Amygdala (tissue), 56 donors: Measurements from ENCODE around the gene ACTG1.

Experiments
- DNase-seq, 56 donors: peaks; one replicate each; lab custom pipeline; 2025; lab: John Stamatoyannopoulos, UW

Gene ACTG1

DNA sequence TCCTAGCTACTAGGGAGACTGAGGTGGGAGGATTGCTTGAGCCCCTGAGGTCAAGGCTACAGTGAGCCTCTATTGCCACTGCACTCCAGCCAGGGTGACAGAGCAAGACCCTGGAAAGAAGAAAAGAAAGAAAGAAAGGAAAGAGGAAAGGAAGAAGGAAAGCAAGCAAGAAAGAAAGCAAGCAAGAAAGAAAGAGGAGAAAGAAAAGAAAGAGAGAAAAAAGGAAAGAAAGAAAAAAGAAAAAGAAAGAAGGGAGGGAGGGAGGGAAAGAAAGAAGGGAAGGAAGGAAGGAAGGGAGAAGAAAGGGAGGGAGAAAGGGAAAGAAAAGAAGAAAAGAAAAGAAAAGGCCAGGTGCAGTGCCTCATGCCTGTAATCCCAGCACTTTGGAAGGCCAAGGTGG lies 9.0 kb downstream of the ACTG1 start:
- no peak for DNase-seq

DNA sequence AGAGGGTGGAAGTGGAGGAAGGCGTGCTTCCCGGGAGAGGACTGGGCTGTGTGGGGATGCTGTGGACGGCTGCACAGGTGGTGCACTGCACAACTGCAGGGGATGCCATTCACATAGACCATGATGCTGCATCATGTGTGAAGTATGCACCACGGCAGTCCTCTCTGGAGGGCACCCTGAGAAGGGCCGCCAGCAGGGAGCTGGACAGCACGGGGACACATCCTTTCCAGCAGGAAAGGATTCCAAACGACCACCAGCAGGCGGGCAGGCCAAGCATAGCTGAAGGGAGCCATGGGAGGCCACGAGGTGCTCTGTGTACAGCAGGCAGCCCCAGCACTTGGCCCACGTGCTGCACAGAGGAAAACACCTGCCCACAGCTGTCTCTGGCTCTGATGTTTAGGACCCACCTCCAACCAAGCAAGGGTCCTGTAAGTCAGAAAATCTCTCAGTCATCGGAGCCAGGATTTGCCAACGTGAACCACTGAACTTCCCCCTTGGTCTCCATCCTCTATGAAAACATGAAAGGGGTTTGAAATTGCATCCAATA lies 10.1 kb downstream of the ACTG1 start:
- DNase-seq, result no peak

DNA sequence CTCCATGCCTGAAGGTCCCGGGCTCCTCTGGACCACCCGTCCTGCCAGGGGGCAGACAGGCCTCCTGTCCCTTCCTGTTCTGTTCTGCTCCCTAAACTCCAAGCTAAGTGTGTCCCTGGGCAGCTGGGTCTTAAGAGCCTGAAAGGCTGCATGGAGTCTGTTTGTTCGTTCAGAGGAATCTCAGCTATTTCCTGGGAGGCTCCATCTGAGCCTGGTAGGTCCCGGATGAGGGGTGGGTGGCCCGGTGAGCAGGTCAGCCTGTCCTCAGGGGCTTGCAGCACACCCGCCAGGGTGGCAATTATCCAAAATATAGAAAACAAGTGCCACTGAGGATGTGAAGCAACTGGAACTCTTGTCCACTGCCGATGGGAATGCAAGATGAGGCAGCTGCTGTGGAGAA lies 12.6 kb downstream of the ACTG1 start:
- DNase-seq, result no peak

DNA sequence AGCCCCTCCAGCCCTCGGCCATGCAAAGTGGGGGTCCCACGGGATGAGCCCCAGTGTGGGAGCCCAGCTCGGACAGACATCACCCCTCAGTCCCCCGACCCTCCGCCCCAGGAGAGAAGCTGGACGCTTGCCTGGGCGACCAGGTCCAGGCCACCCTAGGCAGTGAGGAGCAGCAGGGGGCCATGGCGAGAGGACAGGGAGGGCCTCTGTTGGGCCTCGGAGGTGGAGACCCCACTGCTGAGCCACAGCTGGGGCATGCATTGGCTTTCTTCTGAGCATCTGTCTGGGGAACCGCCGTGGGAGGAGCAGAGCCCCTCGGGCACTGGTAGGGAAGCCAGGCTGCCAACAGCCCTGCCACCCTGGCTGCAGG lies 13.0 kb downstream of the ACTG1 start:
- DNase-seq, result no peak

DNA sequence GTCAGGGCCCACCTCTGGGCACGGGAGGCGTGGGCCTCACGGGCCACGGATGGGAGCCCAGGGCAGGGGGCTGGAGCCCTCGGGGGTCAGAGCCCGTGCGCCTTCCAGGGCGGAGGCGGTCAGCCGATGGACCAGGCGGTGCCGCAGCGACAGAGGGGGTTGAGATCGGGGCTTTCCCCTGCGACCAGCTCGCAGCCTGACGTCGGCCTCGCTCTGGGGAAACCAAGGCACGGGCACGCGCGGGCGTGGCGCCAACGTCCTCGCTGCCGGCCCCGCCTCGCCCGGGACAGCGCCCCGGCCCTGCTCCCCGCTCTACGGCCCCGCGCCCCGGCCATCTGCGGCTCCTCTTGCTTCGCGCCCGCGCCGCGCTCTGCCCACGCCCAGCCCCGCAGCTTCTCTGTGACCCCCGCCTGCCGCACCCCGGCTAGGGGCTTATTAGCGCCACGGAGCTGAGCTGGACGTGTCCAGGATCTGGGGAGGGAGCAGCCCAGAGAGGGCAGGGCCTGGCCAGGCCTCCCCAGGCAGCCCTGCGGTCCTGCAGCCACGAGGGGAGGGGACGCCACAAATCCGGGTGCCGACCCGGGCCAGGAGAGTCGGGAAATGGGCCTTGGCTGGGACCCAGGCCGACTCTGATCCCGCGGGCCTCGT lies 13.5 kb downstream of the ACTG1 start:
- DNase-seq, result no peak

DNA sequence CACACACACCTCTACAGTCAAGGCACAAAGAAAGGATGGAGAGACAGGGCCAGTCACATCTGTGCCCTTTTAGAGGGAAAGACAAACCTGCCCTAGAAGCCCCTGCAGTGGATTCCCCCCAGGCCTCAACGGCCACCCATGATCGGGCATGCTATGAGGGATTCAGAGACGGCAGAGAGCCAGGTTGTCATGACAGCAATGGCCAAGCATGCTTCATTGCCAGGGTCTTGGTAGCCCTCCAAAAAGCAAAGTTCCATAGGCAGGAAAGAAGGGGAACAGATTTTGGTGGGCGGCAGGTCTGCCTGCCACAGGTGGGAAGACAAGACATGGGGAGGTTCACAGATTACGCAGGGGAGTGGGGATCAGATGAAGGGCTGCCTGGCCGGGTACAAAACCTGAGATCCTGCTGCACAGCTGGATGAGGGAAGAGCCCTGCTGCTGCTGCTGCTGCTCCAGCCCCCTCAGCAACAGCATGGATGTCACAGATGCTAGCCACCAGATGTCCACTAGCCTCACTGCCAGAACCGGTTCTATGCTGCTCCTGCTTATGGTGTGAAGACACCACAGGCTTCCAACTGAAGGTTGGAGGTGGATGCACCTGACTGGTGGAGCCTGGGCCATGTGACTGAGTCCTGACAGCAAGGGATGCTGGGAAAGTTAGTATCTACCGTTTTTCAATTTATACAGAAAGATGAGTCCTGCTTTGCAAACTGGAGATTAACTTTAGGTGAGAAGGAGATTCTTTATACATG lies 17.8 kb downstream of the ACTG1 start:
- peak in 16 of 56 donors; percentile 24 to 73 (median 38) for DNase-seq

DNA sequence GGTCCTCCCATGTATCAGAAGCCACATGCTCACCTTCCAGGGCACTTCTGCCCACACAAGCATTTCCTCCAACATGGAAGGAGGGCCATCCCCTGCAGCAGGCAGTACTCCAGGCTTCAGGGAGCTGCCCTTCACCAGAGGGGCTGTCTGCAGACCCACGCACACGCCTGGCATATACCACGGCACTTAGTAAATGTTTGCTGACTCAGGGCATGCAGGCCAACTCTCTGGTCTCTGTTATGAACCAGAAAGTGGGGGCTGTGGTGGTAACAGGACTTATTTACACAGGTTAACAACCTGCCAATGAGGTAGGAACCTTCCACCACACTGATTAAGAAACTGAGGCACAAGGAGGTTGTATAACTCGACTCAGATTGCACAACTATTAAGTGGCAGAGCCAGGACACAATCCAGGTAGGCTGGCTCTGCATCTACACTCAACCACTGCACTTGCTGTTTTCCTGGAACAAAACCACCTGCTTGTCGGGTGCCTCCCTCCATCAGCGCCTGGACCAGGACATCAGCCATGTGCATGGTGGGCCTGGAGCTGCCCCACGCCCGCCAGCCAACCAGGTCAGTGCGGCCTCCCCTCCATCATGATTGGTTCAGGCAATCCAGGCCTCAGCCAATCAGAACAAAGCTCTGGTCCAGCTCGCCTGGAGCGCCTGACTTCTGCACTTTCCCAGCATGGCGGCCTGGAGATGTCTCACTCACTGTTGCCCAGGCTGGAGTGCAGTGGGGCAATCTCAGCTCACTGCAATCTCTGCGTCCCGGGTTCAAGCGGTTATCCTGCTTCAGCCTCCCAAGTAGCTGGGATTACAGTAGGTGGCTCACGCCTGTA lies 19.2 kb downstream of the ACTG1 start:
- DNase-seq, result no peak

DNA sequence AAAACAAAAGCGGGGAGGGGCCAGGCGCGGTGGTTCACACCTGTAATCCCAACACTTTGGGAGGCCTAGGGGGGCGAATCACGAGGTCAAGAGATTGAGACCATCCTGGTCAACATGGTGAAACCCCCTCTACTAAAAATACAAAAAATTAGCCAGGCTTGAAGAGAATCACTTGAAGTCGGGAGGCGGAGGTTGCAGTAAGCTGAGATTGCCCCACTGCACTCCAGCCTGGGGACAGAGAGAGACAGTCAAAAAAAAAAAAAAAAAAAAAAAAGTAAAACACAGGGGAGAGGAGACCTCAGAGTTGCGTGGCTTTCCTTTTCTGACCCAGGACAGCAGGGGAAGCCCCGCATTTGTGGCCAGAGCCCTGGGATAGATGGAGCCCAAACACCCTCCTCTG lies 19.9 kb downstream of the ACTG1 start:
- DNase-seq, result no peak

DNA sequence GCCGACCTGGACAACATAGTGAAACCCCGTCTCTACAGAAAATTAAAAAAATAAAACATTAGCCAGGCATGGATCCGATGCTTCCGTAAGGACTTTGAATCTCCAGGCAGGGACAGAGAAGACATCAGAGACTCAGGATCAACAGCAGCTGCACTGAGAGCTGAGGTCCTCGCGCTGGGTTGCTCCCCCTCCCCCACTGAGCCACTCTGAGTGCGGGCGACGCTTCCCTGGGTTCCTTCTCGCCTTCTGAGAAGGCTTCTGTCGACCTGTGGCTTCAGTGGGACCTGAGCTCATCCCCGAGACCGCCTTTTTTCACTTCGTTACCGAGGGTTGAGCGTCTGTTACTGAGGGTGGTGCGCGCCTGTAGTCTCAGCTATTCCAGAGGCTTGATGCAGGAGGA lies 20.4 kb downstream of the ACTG1 start:
- DNase-seq, result no peak

DNA sequence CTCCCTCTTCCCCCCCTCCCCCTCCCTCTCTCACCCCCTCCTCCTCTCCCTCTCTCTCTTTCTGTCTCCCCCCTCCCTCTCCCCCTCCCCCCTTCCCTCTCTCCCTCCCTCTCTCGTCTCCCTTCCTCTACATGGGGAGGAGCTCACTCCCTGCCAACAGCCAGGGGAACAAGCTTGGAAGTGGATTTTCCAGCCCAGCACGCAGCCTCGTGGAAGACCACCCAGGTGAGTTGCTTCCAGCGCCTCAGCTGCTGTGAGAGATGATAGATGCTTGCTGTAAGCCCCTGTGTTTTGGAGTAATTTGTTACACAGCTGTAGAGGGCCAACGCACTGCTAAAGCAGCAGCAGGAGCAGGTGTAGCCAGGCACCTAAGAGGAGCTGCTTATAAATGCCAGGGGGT lies 20.8 kb downstream of the ACTG1 start:
- DNase-seq, result no peak

DNA sequence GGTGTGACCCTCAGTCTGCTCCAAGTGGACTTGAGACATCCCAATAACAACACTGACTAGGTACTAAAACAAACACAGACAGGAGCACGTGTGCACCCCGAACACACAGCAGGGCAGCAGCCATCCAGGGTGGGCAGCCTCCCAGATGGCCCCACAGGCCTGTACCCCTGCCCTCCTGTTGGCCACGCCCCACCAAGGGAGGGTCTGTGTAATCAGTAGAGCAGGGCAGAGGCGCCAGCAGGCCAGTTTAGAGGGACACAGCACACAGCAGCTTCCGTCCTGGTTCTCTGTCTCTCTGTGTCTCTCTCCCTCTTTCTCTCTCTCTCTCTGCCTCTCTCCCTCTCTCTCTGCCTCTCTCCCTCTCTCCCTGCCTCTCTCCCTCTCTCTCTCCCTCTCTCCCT lies 21.4 kb downstream of the ACTG1 start:
- DNase-seq, result no peak

DNA sequence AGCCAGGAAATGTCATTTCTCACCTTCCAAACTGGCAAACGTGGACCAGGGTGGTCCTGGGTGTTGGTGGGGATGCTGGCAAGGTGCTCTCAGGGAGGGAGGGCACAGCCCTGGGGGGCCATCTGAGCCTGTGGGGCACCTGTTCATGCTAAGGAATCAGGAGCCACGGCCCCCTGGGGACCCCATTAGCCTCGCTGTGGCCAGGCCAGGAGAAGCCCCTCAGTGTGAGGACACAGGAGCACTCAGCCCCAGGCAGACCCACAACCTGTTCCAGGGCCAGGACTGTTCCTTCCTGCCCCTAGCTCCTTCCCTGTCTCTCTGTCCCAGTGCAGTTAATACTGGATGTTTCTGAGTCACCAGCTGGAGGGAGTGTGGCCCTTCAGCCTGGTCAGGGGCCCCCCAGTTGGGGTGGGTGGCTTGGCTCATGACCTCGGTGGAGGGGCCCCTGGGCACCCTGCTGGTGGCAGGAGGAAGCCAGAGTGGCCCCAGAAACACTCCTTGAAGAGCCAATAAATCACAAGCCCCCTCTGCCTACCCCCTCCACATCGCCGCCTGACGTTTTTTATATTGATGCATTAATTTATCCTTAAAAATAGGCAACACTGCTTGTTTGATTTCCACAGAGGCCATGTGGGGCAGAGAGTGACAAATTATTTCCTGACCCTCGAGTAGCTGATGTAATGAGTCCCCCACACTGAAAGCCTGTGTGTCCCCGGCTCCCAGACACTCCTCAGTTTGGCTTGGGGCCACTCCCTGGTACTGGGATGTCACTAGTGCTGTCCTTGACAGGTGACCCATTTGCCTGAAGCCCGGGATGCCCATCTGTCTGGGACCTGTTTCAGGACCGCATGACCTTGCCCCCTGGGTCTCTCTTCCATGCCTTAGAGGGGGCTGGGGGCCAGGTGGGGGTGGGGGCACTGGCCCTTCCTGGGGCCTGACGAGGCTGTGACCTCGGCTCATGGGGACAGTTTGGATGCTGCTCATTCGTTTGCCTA lies 22.3 kb downstream of the ACTG1 start:
- DNase-seq, result no peak

DNA sequence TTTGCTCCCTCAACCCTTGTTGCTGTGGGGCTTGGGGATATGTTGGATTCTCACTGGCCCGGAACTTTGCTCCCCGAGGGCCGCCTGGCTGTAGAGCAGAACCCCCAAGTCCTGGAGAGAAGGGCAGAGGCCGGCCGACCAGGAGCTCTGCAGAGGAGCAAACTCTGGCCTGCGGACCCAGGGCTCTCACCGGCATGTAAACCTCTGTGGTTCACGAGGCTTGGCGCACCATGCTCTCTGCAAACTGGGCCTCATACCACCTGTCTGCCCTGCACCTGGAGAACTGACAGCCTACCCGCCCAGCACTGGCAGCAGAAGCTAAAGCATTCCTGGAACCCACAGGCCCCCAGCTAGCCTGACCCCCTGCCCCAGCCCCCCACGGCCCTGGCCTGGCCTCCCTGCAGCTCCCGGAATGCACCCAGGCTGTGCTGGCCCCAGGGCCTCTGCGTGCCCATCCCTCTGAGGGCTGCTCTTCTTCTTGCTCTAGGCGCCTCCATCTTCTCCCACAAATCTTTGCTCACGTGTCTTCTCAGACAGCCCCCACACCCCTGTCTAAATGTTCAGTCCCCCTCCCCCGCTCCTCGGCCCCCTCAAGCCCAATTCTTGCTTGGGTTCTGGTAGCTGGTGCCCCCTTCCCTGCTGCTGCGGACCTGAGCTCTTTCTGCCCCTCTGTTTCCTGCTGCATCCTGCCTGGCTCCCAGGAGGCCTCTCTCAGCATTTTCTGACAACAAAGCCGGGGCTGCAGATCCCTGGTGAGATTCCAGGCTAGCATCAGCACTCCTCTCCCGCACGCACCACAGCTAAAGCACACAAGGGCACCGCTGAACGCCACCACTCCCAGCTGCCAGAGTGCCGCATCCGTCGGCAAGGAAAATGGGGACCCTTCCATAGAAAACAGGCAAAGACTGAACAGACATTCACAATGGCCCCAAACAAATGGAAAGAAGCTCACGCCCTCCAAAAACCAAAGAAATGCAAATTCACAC lies 23.3 kb downstream of the ACTG1 start:
- peak in 3 of 56 donors; percentile 20 to 61 (median 29) for DNase-seq

DNA sequence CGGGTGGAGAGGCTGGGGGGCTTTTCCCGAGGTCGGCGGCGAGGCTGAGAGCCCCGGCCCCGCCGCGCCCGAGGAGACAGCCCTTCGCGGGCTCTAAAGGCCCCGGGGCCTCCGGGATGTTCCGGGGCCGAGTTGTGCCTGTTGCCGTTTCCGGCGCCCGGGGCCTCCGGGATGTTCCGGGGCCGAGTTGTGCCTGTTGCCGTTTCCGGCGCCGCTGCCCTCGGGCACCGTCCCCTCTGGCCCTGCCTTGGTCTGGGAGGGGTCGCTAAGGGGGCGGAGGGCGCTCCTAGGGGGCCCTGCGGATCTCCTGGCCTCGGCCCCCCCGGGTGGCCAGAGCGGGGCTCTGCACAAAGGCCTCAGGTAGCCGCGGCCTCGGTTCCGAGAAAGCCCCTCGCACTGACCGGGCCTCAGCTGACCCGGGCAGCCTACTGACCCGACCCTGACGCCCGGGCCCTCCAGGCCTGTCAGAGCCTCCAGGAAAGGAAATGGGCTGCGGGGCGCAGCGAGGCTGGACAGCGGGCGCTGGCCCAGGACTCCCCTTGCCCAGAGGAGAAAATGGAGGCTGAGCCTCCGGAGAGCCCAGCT lies 24.2 kb downstream of the ACTG1 start:
- DNase-seq, result no peak

DNA sequence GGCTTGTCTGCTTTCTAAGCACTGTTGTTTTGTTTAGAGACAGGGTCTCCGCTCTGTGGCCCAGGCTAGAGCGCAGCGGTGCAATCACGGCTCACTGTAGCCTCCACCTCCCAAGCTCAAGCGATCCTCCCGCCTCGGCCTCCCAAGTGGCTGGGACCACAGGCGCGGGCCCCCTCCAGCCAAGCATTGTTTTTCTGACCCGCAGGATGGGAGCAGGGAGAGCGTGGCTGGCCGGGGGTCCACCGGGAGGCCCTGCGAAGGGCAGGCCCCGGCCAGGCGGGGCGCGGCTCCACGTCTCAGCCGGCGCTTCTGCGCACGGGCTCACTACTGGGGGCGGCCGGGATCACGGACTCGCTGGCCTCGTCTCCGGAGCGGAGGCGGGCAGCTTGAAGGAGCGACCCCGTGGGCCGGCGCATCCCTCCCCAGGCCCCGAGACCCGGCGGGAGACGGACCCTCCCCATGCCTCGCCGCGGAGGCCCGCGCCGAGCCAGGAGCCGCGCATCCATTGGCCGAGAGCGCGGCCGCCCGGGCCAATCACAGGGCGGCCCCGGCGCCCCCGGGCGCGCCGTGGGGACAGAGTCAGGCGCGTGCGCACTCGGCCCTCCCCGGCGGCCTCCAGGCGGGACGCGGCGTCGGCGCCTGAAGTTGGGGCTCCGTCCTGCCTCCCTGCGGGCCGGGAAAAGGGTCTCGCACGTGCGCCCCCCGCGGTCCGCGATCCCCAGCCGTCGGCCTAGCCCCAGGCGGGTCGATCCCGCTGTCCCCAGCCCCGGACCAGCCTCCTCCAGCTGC lies 24.9 kb downstream of the ACTG1 start:
- peak in 41 of 56 donors; percentile 27 to 81 (median 57) for DNase-seq

DNA sequence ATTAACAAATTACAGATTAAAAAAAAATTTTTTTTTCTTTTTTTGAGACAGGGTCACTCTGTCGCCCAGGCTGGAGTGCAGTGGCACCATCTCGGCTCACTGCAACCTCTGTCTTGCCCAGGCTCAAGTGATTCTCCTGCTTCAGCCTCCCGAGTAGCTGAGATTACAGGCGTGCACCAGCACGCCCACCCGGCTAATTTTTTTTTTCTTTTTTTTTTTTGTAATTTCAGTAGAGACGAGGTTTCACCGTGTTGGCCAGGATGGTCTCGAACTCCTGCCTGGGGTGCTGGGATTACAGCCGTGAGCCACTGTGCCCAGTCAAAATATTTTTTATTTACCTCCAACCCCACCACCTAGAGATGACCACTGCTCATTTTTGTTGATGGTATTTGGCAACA lies 25.5 kb downstream of the ACTG1 start:
- no peak for DNase-seq

DNA sequence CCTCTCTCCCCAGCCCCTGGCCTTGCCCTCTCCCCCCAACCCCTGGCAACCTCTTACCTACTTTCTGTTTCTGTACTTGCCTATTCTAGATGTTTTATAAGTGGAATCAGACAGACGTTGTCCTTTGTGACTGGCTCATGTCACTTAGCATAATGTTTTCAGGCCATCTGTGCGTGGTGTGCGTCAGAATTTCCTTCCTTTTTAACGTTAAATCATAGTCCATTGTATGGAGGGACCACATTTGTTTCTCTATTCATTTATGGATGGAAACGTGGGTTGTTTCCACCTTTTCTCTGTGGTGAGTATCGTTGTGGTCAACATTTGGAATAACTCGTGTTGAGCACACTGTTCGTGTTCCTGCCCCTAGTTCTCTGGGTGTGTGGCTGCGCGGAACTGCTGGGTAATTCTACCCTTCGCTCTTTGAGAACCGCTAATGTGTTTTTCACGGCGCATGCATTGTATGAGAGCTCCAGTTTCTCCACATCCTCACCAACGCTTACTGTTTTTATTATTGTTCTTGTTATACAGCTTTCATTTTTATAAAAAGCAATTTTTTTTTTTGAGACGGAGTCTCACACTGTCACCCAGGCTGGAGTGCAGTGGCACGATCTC lies 26.3 kb downstream of the ACTG1 start:
- DNase-seq, result no peak
